PC-9 (cell line): ENCODE data around the gene ATP8B3.

Experiments
- CTCF ChIP-seq: fragments of 200-600 bp; sonication (generic); conservative IDR thresholded peaks from 2 replicates; pipeline ENCODE4 v1.6.1; 2017; ENCODE audit warnings: mixed run types, antibody characterized with exemption, mild to moderate bottlenecking, moderate library complexity
- EZH2 ChIP-seq: fragments of 200-600 bp; sonication (generic); IDR thresholded peaks from 2 replicates; pipeline ENCODE4 v1.8.0; 2017; ENCODE audit warnings: antibody characterized with exemption, low read depth

- TF ChIP-seq CTCF (no peak), EZH2 (no peak)
These were observed 47.3 kb downstream of the ATP8B3 start for GRCh38 chr19:1764729-1765128.
